Measurements from ENCODE around the gene CACNG4. TPM values are rescaled to one million over a fixed set of nuclear protein-coding genes. Genes with fewer than 3 reads are reported as not detected.
A peak's percentile ranks its signal among the peaks of the same experiment; 100 is the strongest.

Gene CACNG4
- total RNA-seq, 2 donors from 2014 or later: 9.5 to 12.9 TPM

DNA sequence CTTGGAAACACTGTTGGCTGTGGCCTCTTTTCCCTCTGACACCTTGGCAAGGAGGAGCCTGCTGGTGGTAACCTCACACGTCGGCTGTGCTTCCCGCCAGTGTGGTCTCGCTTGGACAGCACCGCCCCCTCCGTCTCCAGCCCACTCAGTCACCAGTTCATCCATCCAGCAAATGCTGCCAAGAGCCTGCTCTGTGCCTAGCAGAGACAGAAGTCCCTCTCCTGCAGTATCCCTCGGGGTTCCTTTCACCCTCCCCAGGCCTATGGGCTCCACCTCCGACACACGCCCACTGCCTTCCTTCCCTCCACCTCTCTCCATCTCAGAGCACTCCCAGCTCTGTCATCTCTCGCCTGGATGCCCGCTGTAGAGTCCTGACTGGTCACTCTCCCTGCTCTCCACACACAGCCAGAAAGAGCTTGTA is 12.3 kb downstream of the CACNG4 start:
- intact Hi-C loops (cut with DNase I): loop anchor here (5.0 kb wide), 1 partner anchor 259 kb away; no protein-coding TSS in a partner anchor
- DNase-seq (ENCODE audit: low spot score): no peak
- Histone ChIP-seq H3K4me1 (replicated peaks) (no peaks in the 10 kb centered on the region), H3K36me3 (no peaks in the 10 kb centered on the region), H3K27ac (peak overlapping the region in 1 of 2 donors; percentile 17), H3K27me3 (replicated peaks; ENCODE audit: insufficient read depth) (no peaks in the 10 kb centered on the region), H3K4me3 (no peak overlapping the region), H3K9me3 (no peaks in the 10 kb centered on the region)
- TF ChIP-seq, protein P1, sequence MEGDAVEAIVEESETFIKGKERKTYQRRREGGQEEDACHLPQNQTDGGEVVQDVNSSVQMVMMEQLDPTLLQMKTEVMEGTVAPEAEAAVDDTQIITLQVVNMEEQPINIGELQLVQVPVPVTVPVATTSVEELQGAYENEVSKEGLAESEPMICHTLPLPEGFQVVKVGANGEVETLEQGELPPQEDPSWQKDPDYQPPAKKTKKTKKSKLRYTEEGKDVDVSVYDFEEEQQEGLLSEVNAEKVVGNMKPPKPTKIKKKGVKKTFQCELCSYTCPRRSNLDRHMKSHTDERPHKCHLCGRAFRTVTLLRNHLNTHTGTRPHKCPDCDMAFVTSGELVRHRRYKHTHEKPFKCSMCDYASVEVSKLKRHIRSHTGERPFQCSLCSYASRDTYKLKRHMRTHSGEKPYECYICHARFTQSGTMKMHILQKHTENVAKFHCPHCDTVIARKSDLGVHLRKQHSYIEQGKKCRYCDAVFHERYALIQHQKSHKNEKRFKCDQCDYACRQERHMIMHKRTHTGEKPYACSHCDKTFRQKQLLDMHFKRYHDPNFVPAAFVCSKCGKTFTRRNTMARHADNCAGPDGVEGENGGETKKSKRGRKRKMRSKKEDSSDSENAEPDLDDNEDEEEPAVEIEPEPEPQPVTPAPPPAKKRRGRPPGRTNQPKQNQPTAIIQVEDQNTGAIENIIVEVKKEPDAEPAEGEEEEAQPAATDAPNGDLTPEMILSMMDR (IDR thresholded peaks at IDR 0.05): no peak
- TF ChIP-seq POLR2A (IDR thresholded peaks at IDR 0.05): no peak
- WGBS: 12% methylated on average over 11 of the region's 11 CpGs

GRCh38 chr17:66978514-66979061 is 14.1 kb downstream of the CACNG4 start:
- intact Hi-C loops (cut with DNase I): loop anchor here (5.0 kb wide), 1 partner anchor 261 kb away; no protein-coding TSS in a partner anchor
- H3K36me3 ChIP-seq: no peaks in the 10 kb centered on the region
- DNase-seq (ENCODE audit: low spot score): no peak
- H3K27me3 ChIP-seq (replicated peaks; ENCODE audit: insufficient read depth): no peaks in the 10 kb centered on the region
- no peaks in the 10 kb centered on the region for H3K4me1 ChIP-seq (replicated peaks)
- TF ChIP-seq, protein P1 (IDR thresholded peaks at IDR 0.05): no peak
- TF ChIP-seq POLR2A (IDR thresholded peaks at IDR 0.05): no peak
- TF ChIP-seq POLR2AphosphoS5 (IDR thresholded peaks at IDR 0.05): no peak
- WGBS: 64% methylated on average over 19 of the region's 19 CpGs
- no peak overlapping the region for H3K4me3 ChIP-seq
- H3K27ac ChIP-seq: no peak overlapping the region
- H3K9me3 ChIP-seq: no peaks in the 10 kb centered on the region

- 82% methylated on average over 7 of the region's 7 CpGs for WGBS
- Histone ChIP-seq H3K27me3 (replicated peaks; ENCODE audit: insufficient read depth) (no peaks in the 10 kb centered on the region), H3K36me3 (no peaks in the 10 kb centered on the region), H3K4me1 (replicated peaks) (no peaks in the 10 kb centered on the region), H3K4me3 (no peak overlapping the region), H3K27ac (no peak overlapping the region), H3K9me3 (no peaks in the 10 kb centered on the region)
- intact Hi-C loops (cut with DNase I): no loop called here
- DNase-seq (ENCODE audit: low spot score): no peak
- TF ChIP-seq, protein P1 (IDR thresholded peaks at IDR 0.05): no peak
- TF ChIP-seq POLR2A (IDR thresholded peaks at IDR 0.05) (no peak), POLR2AphosphoS5 (IDR thresholded peaks at IDR 0.05) (no peak)
These were observed 16.4 kb downstream of the CACNG4 start for GRCh38 chr17:66980896-66981295.

DNA sequence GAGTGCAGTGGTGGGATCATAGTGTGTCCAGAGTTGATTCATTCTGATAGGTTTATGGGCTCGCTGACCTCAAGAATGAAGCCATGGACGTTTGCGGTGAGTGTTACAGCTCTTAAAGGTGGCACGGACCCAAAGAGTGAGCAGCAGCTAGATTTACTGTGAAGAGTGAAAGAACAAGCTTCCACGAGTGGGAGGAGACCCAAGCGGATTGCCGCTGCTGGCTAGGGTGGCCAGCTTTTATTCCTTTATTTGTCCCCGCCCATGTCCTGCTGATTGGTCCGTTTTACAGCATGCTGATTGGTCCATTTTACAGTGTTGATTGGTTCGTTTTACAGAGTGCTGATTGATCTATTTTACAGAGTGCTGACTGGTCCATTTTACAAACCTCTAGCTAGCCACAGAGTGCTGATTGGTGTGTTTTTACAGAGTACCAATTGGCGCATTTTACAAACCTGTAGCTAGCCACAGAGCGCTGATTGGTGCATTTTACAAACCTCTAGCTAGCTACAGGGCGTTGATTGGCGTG is 17.5 kb downstream of the CACNG4 start:
- TF ChIP-seq POLR2A (IDR thresholded peaks at IDR 0.05) (no peak), POLR2AphosphoS5 (IDR thresholded peaks at IDR 0.05) (no peak)
- TF ChIP-seq, protein P1 (IDR thresholded peaks at IDR 0.05): no peak
- 57% methylated on average over 14 of the region's 14 CpGs for WGBS
- Histone ChIP-seq H3K9me3 (no peaks in the 10 kb centered on the region), H3K27me3 (replicated peaks; ENCODE audit: insufficient read depth) (no peaks in the 10 kb centered on the region), H3K27ac (no peak overlapping the region), H3K36me3 (no peaks in the 10 kb centered on the region), H3K4me3 (no peak overlapping the region), H3K4me1 (replicated peaks) (no peaks in the 10 kb centered on the region)
- intact Hi-C loops (cut with DNase I): no loop called here
- no peak for DNase-seq (ENCODE audit: low spot score)

- TF ChIP-seq POLR2AphosphoS5 (IDR thresholded peaks at IDR 0.05) (no peak), POLR2A (IDR thresholded peaks at IDR 0.05) (no peak)
- TF ChIP-seq, protein P1 (IDR thresholded peaks at IDR 0.05): no peak
- H3K4me1 ChIP-seq (replicated peaks): no peaks in the 10 kb centered on the region
- no peaks in the 10 kb centered on the region for H3K27me3 ChIP-seq (replicated peaks; ENCODE audit: insufficient read depth)
- WGBS: 59% methylated on average over 14 of the region's 14 CpGs
- no peaks in the 10 kb centered on the region for H3K9me3 ChIP-seq
- no peaks in the 10 kb centered on the region for H3K36me3 ChIP-seq
- no peak overlapping the region for H3K27ac ChIP-seq
- intact Hi-C loops (cut with DNase I): no loop called here
- no peak overlapping the region for H3K4me3 ChIP-seq
- no peak for DNase-seq (ENCODE audit: low spot score)
These were observed 19.0 kb downstream of the CACNG4 start for GRCh38 chr17:66983414-66984021.
